T-helper 1 cell treated with Interleukin-12 subunit alpha and Interleukin-12 subunit beta and Interleukin-4 antibody, amounts not matched to agents 30 μg/mL and 1 μg/mL, for 36 hours (primary cell): ENCODE results near the gene ZNF554.
"Not testable (repeated sequence)": the region's sequence is repeated elsewhere in the genome, so short reads cannot be mapped to it uniquely, and the experiment has no call there.

Experiments
- H3K27ac Mint-ChIP-seq: one replicate; pipeline ENCODE4 v1.8.0; 2021; ENCODE audit warnings: mild to moderate bottlenecking, mixed read lengths
- H3K27me3 Mint-ChIP-seq: one replicate; pipeline ENCODE4 v1.8.0; 2021; ENCODE audit warnings: low read depth, mixed read lengths
- H3K36me3 Mint-ChIP-seq: one replicate; pipeline ENCODE4 v1.8.0; 2021; ENCODE audit warnings: low read depth, mixed read lengths
- H3K4me1 Mint-ChIP-seq: one replicate; pipeline ENCODE4 v1.8.0; 2021; ENCODE audit warnings: low read depth, mixed read lengths
- H3K4me3 Mint-ChIP-seq: one replicate; pipeline ENCODE4 v1.8.0; 2021; ENCODE audit warnings: mild to moderate bottlenecking, moderate library complexity, mixed read lengths
- H3K9me3 Mint-ChIP-seq: one replicate; pipeline ENCODE4 v1.8.0; 2021; ENCODE audit warnings: mixed read lengths

ZNF554 gene

GRCh38 chr19:2783781-2784145, 35.9 kb upstream of the ZNF554 start:
- peak overlapping the region; percentile 92 for H3K4me3 Mint-ChIP-seq
- H3K4me1 Mint-ChIP-seq = peaks cover 38% of the 10 kb centered on the region
- no peaks in the 10 kb centered on the region for H3K9me3 Mint-ChIP-seq
- no peaks in the 10 kb centered on the region for H3K27me3 Mint-ChIP-seq
- H3K36me3 Mint-ChIP-seq = peaks cover 8% of the 10 kb centered on the region
- H3K27ac Mint-ChIP-seq = peak overlapping the region; percentile 91

- Mint-ChIP-seq H3K36me3 (peaks cover 7% of the 10 kb centered on the region), H3K9me3 (no peaks in the 10 kb centered on the region), H3K27me3 (no peaks in the 10 kb centered on the region), H3K27ac (peak within 1 kb of the TSS; percentile 85), H3K4me1 (peaks cover 35% of the 10 kb centered on the region), H3K4me3 (peak within 1 kb of the TSS; percentile 98)
Observed at GRCh38 chr19:2785244-2785997, 34.2 kb upstream of the ZNF554 start, which contains the start of gene THOP1. Gene THOP1 (plus strand): TSS chr19:2785503. CDS start chr19:2785663, 160 bp downstream.

- H3K4me1 Mint-ChIP-seq = peaks cover 25% of the 10 kb centered on the region
- no peak overlapping the region for H3K27ac Mint-ChIP-seq
- no peaks in the 10 kb centered on the region for H3K27me3 Mint-ChIP-seq
- H3K4me3 Mint-ChIP-seq = peak overlapping the region; percentile 60
- no peaks in the 10 kb centered on the region for H3K9me3 Mint-ChIP-seq
- peaks cover 7% of the 10 kb centered on the region for H3K36me3 Mint-ChIP-seq
Observed at GRCh38 chr19:2787115-2787514, 32.6 kb upstream of the ZNF554 start.

- Mint-ChIP-seq H3K27me3 (no peaks in the 10 kb centered on the region), H3K36me3 (peaks cover 10% of the 10 kb centered on the region), H3K27ac (no peak overlapping the region), H3K9me3 (no peaks in the 10 kb centered on the region), H3K4me3 (no peak overlapping the region), H3K4me1 (peaks cover 21% of the 10 kb centered on the region)
Observed at GRCh38 chr19:2788237-2788636, 31.4 kb upstream of the ZNF554 start.

GRCh38 chr19:2790194-2790556, 29.5 kb upstream of the ZNF554 start:
- Mint-ChIP-seq H3K4me1 (peaks cover 11% of the 10 kb centered on the region), H3K27ac (no peak overlapping the region), H3K27me3 (no peaks in the 10 kb centered on the region), H3K9me3 (no peaks in the 10 kb centered on the region), H3K36me3 (peaks cover 14% of the 10 kb centered on the region), H3K4me3 (no peak overlapping the region)

GRCh38 chr19:2790557-2791271, 29.0 kb upstream of the ZNF554 start:
- Mint-ChIP-seq H3K9me3 (no peaks in the 10 kb centered on the region), H3K4me3 (no peak overlapping the region), H3K27ac (no peak overlapping the region), H3K27me3 (no peaks in the 10 kb centered on the region), H3K4me1 (peaks cover 10% of the 10 kb centered on the region), H3K36me3 (peaks cover 18% of the 10 kb centered on the region)

GRCh38 chr19:2791440-2791839, 28.2 kb upstream of the ZNF554 start:
- Mint-ChIP-seq H3K4me3 (no peak overlapping the region), H3K36me3 (peaks cover 22% of the 10 kb centered on the region), H3K27me3 (no peaks in the 10 kb centered on the region), H3K27ac (no peak overlapping the region), H3K4me1 (peaks cover 7% of the 10 kb centered on the region), H3K9me3 (no peaks in the 10 kb centered on the region)

- H3K36me3 Mint-ChIP-seq = peaks cover 22% of the 10 kb centered on the region
- H3K4me1 Mint-ChIP-seq = peaks cover 7% of the 10 kb centered on the region
- no peaks in the 10 kb centered on the region for H3K9me3 Mint-ChIP-seq
- no peak overlapping the region for H3K27ac Mint-ChIP-seq
- no peak overlapping the region for H3K4me3 Mint-ChIP-seq
- H3K27me3 Mint-ChIP-seq = no peaks in the 10 kb centered on the region
Observed at GRCh38 chr19:2791876-2792275, 27.8 kb upstream of the ZNF554 start.

- H3K4me3 Mint-ChIP-seq, H3K27ac Mint-ChIP-seq, H3K27me3 Mint-ChIP-seq, H3K4me1 Mint-ChIP-seq, H3K9me3 Mint-ChIP-seq: not testable (repeated sequence)
- peaks cover 17% of the 10 kb centered on the region for H3K36me3 Mint-ChIP-seq
Observed at GRCh38 chr19:2792666-2793065, 27.0 kb upstream of the ZNF554 start.

- Mint-ChIP-seq H3K27ac (no peak overlapping the region), H3K27me3 (no peaks in the 10 kb centered on the region), H3K9me3 (no peaks in the 10 kb centered on the region), H3K4me1 (peaks cover 2% of the 10 kb centered on the region), H3K36me3 (peaks cover 17% of the 10 kb centered on the region), H3K4me3 (no peak overlapping the region)
Observed at GRCh38 chr19:2793126-2793525, 26.5 kb upstream of the ZNF554 start.

GRCh38 chr19:2793577-2793976, 26.1 kb upstream of the ZNF554 start:
- Mint-ChIP-seq H3K36me3 (peaks cover 17% of the 10 kb centered on the region), H3K4me1 (peaks cover 2% of the 10 kb centered on the region), H3K9me3 (no peaks in the 10 kb centered on the region), H3K27me3 (no peaks in the 10 kb centered on the region), H3K27ac (no peak overlapping the region), H3K4me3 (no peak overlapping the region)

- Mint-ChIP-seq H3K4me1 (no peaks in the 10 kb centered on the region), H3K27me3 (no peaks in the 10 kb centered on the region), H3K36me3 (peaks cover 17% of the 10 kb centered on the region), H3K4me3 (no peak overlapping the region), H3K9me3 (no peaks in the 10 kb centered on the region), H3K27ac (no peak overlapping the region)
Observed at GRCh38 chr19:2795827-2796658, 23.6 kb upstream of the ZNF554 start.

- Mint-ChIP-seq H3K36me3 (peaks cover 17% of the 10 kb centered on the region), H3K4me3 (no peak overlapping the region), H3K27ac (no peak overlapping the region), H3K9me3 (no peaks in the 10 kb centered on the region), H3K4me1 (no peaks in the 10 kb centered on the region), H3K27me3 (no peaks in the 10 kb centered on the region)
Observed at GRCh38 chr19:2796659-2797266, 22.9 kb upstream of the ZNF554 start.

- Mint-ChIP-seq H3K4me1 (no peaks in the 10 kb centered on the region), H3K4me3 (no peak overlapping the region), H3K9me3 (no peaks in the 10 kb centered on the region), H3K27me3 (no peaks in the 10 kb centered on the region), H3K27ac (no peak overlapping the region), H3K36me3 (peaks cover 17% of the 10 kb centered on the region)
Observed at GRCh38 chr19:2797280-2797679, 22.4 kb upstream of the ZNF554 start.
